HepG2 (cell line): ENCODE data around the gene KIF17. TPM values are rescaled to one million over a fixed set of nuclear protein-coding genes. Genes with fewer than 3 reads are reported as not detected.

Experiments used
- NFAT5 ChIP-seq: sonication (generic); formaldehyde crosslinking; IDR thresholded peaks from 2 replicates; pipeline ENCODE4 v1.4.0; 2020; ENCODE audit warnings: missing genetic modification reagents
- polyA plus RNA-seq, 8 experiments: library from polyadenylated mRNA; depleted of rRNA in 3 of 8; stranded (reverse) in 7 of 8; unstranded in 1 of 8; fragments of >200 nt; fragmentation: Illumina TruSeq in 4 of 8; extraction: Trizol in 4 of 8; gene quantifications; 2 replicates each; pipeline versions ENCODE4 v1.2.1 to v1.2.3, GENCODE V29; 2011 to 2016; ENCODE audit warnings: low read depth in 4 of 8, missing spikeins in 1 of 8, mixed read lengths in 1 of 8; ENCODE audit not compliant: insufficient read depth in 1 of 8
- total RNA-seq, 5 experiments: library from RNA; depleted of rRNA; stranded (reverse); fragments of >200 nt; fragmentation: Illumina TruSeq; extraction: Trizol; gene quantifications; 2 replicates each; pipeline ENCODE4 v1.2.3, GENCODE V29; 2016; ENCODE audit warnings: low read depth in 1 of 5
- TF ChIP-seq, protein P1 (sequence below): sonication (generic); formaldehyde crosslinking; IDR thresholded peaks from 2 replicates; pipeline ENCODE4 v1.4.0; 2020; ENCODE audit warnings: missing genetic modification reagents, mild to moderate bottlenecking, borderline replicate concordance
- TF ChIP-seq, protein P2 (sequence below): sonication (generic); formaldehyde crosslinking; IDR thresholded peaks from 2 replicates; pipeline ENCODE4 v1.4.0; 2020; ENCODE audit warnings: missing genetic modification reagents
- TF ChIP-seq, protein P3 (sequence below): sonication (generic); formaldehyde crosslinking; IDR thresholded peaks from 2 replicates; pipeline ENCODE4 v1.5.0; 2020; ENCODE audit warnings: missing genetic modification reagents, mild to moderate bottlenecking, borderline replicate concordance

Gene KIF17
- total and polyA plus RNA-seq, 2 of the 13 experiments (the other 11 are each of a cell fraction or from before 2014, with no cell fraction given) = 0.24 to 0.44 TPM

DNA sequence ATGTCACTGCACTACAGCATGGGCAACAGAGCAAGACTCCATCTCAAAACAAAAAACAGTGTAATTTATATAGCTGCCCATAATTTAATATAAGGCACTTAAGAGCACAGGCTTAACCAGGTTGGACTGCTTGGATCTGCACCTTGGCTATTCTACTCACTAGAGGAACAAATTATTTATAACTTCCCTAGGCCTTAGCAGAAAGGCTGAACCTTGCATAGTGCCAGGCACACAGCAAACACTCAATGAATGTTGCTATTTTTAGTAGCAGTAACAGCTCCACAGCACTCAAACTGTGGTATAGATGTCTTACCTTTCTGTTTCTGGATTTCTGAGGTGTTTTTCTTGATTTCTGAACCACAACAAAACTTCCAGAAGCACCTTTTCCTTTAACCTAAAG lies 49.5 kb upstream of the KIF17 start (continued):
- TF ChIP-seq, protein P1, sequence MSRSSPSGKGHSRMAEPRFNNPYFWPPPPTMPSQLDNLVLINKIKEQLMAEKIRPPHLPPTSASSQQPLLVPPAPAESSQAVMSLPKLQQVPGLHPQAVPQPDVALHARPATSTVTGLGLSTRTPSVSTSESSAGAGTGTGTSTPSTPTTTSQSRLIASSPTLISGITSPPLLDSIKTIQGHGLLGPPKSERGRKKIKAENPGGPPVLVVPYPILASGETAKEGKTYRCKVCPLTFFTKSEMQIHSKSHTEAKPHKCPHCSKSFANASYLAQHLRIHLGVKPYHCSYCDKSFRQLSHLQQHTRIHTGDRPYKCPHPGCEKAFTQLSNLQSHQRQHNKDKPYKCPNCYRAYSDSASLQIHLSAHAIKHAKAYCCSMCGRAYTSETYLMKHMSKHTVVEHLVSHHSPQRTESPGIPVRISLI (CRISPR knock-in tag) = no peak
- TF ChIP-seq, protein P2, sequence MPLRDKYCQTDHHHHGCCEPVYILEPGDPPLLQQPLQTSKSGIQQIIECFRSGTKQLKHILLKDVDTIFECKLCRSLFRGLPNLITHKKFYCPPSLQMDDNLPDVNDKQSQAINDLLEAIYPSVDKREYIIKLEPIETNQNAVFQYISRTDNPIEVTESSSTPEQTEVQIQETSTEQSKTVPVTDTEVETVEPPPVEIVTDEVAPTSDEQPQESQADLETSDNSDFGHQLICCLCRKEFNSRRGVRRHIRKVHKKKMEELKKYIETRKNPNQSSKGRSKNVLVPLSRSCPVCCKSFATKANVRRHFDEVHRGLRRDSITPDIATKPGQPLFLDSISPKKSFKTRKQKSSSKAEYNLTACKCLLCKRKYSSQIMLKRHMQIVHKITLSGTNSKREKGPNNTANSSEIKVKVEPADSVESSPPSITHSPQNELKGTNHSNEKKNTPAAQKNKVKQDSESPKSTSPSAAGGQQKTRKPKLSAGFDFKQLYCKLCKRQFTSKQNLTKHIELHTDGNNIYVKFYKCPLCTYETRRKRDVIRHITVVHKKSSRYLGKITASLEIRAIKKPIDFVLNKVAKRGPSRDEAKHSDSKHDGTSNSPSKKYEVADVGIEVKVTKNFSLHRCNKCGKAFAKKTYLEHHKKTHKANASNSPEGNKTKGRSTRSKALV (CRISPR knock-in tag) = no peak
- TF ChIP-seq NFAT5 (CRISPR knock-in tag) = no peak
- TF ChIP-seq, protein P3, sequence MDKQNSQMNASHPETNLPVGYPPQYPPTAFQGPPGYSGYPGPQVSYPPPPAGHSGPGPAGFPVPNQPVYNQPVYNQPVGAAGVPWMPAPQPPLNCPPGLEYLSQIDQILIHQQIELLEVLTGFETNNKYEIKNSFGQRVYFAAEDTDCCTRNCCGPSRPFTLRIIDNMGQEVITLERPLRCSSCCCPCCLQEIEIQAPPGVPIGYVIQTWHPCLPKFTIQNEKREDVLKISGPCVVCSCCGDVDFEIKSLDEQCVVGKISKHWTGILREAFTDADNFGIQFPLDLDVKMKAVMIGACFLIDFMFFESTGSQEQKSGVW (CRISPR knock-in tag) = no peak
